K562 (cell line): ENCODE measurements around the gene OR2V2. TPM values are rescaled to one million over a fixed set of nuclear protein-coding genes. Genes with fewer than 3 reads are reported as not detected.

ENCODE experiments used
- ATAC-seq: fragments of 200-7000 bp; cut with Tn5 transposase; 3 replicates; pipeline ENCODE4 v1.9.1; 2020; ENCODE audit warnings: moderate library complexity
- BruUV-seq: library from RNA; stranded (reverse); fragments of 400-500 nt; replicated peaks from 2 replicates; lab custom pipeline; 2021; lab: Mats Ljungman, UMichigan
- CTCF ChIA-PET: fragments of 300-600 bp; formaldehyde crosslinking; extraction: SDS; loops from one replicate; lab custom pipeline; 2021; ENCODE audit warnings: low intra/inter-chr PET ratio; lab: Yijun Ruan, JAX
- POLR2A ChIA-PET: fragments of 300-600, 350-650 bp; sonication (Branson Sonifier 250); formaldehyde crosslinking; extraction: SDS; loops from one replicate; lab custom pipeline; 2021; ENCODE audit warnings: antibody characterized with exemption, inconsistent platforms; lab: Yijun Ruan, JAX
- DNase-seq, 4 experiments: peaks; one replicate each; pipeline versions ENCODE4 v3.0.0 to v3.0.0-alpha.2; 2011 to 2018; ENCODE audit warnings: low spot score in 3 of 4, mixed read lengths in 3 of 4; ENCODE audit errors: extremely low read depth in 1 of 4
- FAIRE-seq: peaks from 2 replicates; lab custom pipeline; 2011; peaks lifted over from hg19 to GRCh38; lab: Jason Lieb, UNC
- H2AFZ ChIP-seq: 2 replicates; pipeline ENCODE4 v1.6.0; 2011; ENCODE audit warnings: low read depth, low read length, control low read depth, inconsistent platforms
- H3K27ac ChIP-seq: fragments of 200-600 bp; 3 replicates; pipeline ENCODE4 v1.8.0; 2011; ENCODE audit warnings: low read depth, mild to moderate bottlenecking, control low read depth, inconsistent platforms, low read length, moderate library complexity, mixed read lengths; ENCODE audit errors: extremely low read depth
- H3K27me3 ChIP-seq, 2 experiments: fragments of 300-600 bp in 1 of 2; 2 replicates in 1 of 2; 3 replicates in 1 of 2; pipeline versions ENCODE4 v1.6.0 to v1.8.0; 2011; ENCODE audit warnings: inconsistent platforms in 2 of 2, low read length in 2 of 2, mild to moderate bottlenecking in 1 of 2, mixed read lengths in 1 of 2, moderate library complexity in 1 of 2; ENCODE audit not compliant: control insufficient read depth in 2 of 2, insufficient read depth in 2 of 2
- H3K36me3 ChIP-seq: fragments of 300-600 bp; 3 replicates; pipeline ENCODE4 v1.8.0; 2011; ENCODE audit warnings: mild to moderate bottlenecking, low read length, inconsistent platforms; ENCODE audit not compliant: control insufficient read depth, insufficient read depth
- H3K4me1 ChIP-seq, 2 experiments: fragments of 200-600 bp in 1 of 2; replicated peaks in 1 of 2; 2 replicates in 1 of 2; 3 replicates in 1 of 2; pipeline versions ENCODE4 v1.5.1 to v1.8.0; 2011; ENCODE audit warnings: inconsistent platforms in 2 of 2, low read length in 2 of 2, mild to moderate bottlenecking in 1 of 2, mixed read lengths in 1 of 2, moderate library complexity in 1 of 2; ENCODE audit not compliant: control insufficient read depth in 2 of 2, insufficient read depth in 2 of 2
- H3K4me2 ChIP-seq: 2 replicates; pipeline ENCODE4 v1.6.1; 2011; ENCODE audit warnings: low read length, control low read depth, inconsistent platforms, mixed read lengths; ENCODE audit not compliant: insufficient read depth
- H3K4me3 ChIP-seq: fragments of 200-600 bp; sonication (generic), shearing (Covaris generic); 2 replicates; pipeline ENCODE4 v1.5.1; 2016; ENCODE audit warnings: control low read depth, inconsistent platforms
- H3K79me2 ChIP-seq: fragments of 200-600 bp; 3 replicates; pipeline ENCODE4 v1.8.0; 2011; ENCODE audit warnings: low read length, inconsistent platforms; ENCODE audit not compliant: control insufficient read depth, insufficient read depth
- H3K9ac ChIP-seq, 2 experiments: 2 replicates each; pipeline versions ENCODE4 v1.6.0 to v1.6.1; 2011; ENCODE audit warnings: low read depth in 2 of 2, low read length in 2 of 2, control low read depth in 1 of 2, inconsistent platforms in 1 of 2, mild to moderate bottlenecking in 1 of 2, mixed read lengths in 1 of 2; ENCODE audit not compliant: insufficient read depth in 1 of 2
- H3K9me1 ChIP-seq: one replicate; pipeline ENCODE4 v1.6.0; 2011; ENCODE audit warnings: inconsistent platforms, mild to moderate bottlenecking, low read length, moderate library complexity; ENCODE audit not compliant: control insufficient read depth, insufficient read depth
- H3K9me3 ChIP-seq: replicated peaks from 2 replicates; pipeline ENCODE4 v1.5.1; 2011; ENCODE audit warnings: low read depth, low read length, inconsistent platforms; ENCODE audit not compliant: control insufficient read depth, insufficient read depth
- H4K20me1 ChIP-seq: replicated peaks from 2 replicates; pipeline ENCODE4 v1.6.1; 2011; ENCODE audit warnings: low read length, inconsistent platforms, mixed read lengths; ENCODE audit not compliant: control insufficient read depth, insufficient read depth
- CUX1 ChIP-seq: fragments of 200-800 bp; sonication (Bioruptor generic); IDR thresholded peaks from 2 replicates; pipeline ENCODE4 v1.6.1; 2016; ENCODE audit warnings: missing genetic modification characterization, missing compliant biosample characterization
- GATAD2B ChIP-seq: fragments of 450-650 bp; IDR thresholded peaks from 2 replicates; pipeline ENCODE4 v1.6.1; 2017; ENCODE audit warnings: mild to moderate bottlenecking, borderline replicate concordance
- GMEB1 ChIP-seq: fragments of 250-450 bp; sonication (Bioruptor Pico); IDR thresholded peaks from 2 replicates; pipeline ENCODE4 v1.4.0; 2020; ENCODE audit warnings: mild to moderate bottlenecking
- HDAC1 ChIP-seq, 2 experiments: fragments of 450-650 bp; IDR thresholded peaks; 2 replicates each; pipeline ENCODE4 v1.6.1; 2016 to 2017; ENCODE audit warnings: inconsistent platforms in 1 of 2, mild to moderate bottlenecking in 1 of 2, moderate library complexity in 1 of 2
- HMBOX1 ChIP-seq: sonication (generic); IDR thresholded peaks from 2 replicates; pipeline ENCODE4 v1.6.1; 2016
- HNRNPH1 ChIP-seq: fragments of 200-400 bp; formaldehyde crosslinking; optimal IDR thresholded peaks from 2 replicates; pipeline ENCODE3; 2017; ENCODE audit warnings: low read depth, mild to moderate bottlenecking, low read length, moderate library complexity
- MECOM ChIP-seq: fragments of 250-450 bp; sonication (Bioruptor Pico); IDR thresholded peaks from 2 replicates; pipeline ENCODE4 v1.8.0; 2022; ENCODE audit warnings: inconsistent platforms
- MYBL2 ChIP-seq, 2 experiments: fragments of 450-650 bp in 1 of 2; sonication (generic) in 1 of 2; formaldehyde crosslinking in 1 of 2; IDR thresholded peaks; 2 replicates each; pipeline versions ENCODE4 v1.6.1 to v1.8.1; 2017 to 2022; ENCODE audit warnings: borderline replicate concordance in 1 of 2, inconsistent platforms in 1 of 2, low read depth in 1 of 2, mild to moderate bottlenecking in 1 of 2, missing genetic modification reagents in 1 of 2, moderate library complexity in 1 of 2
- NFIX ChIP-seq: fragments of 250-450 bp; sonication (Bioruptor Pico); IDR thresholded peaks from 2 replicates; pipeline ENCODE4 v1.4.0; 2020; ENCODE audit warnings: low read depth, mild to moderate bottlenecking, moderate library complexity
- RBM14 ChIP-seq: fragments of 200-400 bp; formaldehyde crosslinking; IDR thresholded peaks from 2 replicates; pipeline ENCODE4 v1.6.1; 2018; ENCODE audit warnings: low read depth, mild to moderate bottlenecking, low read length, moderate library complexity, borderline replicate concordance; ENCODE audit not compliant: insufficient read depth
- ZNF431 ChIP-seq: sonication (generic); formaldehyde crosslinking; IDR thresholded peaks from 2 replicates; pipeline ENCODE4 v1.8.0; 2022; ENCODE audit warnings: mild to moderate bottlenecking, missing genetic modification reagents
- ZNF445 ChIP-seq: fragments of 250-450 bp; sonication (Bioruptor Pico); IDR thresholded peaks from 2 replicates; pipeline ENCODE4 v1.4.0; 2020; ENCODE audit warnings: low read depth, mild to moderate bottlenecking, moderate library complexity
- WGBS: fragments of 100-300 bp; shearing (Covaris generic); methylation state at CpG from one replicate; pipeline ENCODE4 v1.1.6; 2016; ENCODE audit warnings: low coverage, mixed read lengths; ENCODE audit not compliant: insufficient coverage; ENCODE audit errors: missing lambda C conversion rate; 5-methylcytosine and 5-hydroxymethylcytosine counted together
- in situ Hi-C: fragments of 300-500 bp; cut with MboI; formaldehyde crosslinking; loops from 4 replicates; pipeline ENCODE4 v1.15.0; 2018; ENCODE audit warnings: inconsistent platforms, mixed read lengths
- intact Hi-C: fragments of 100-400 bp; cut with micrococcal nuclease; formaldehyde crosslinking; loops from 2 replicates; pipeline ENCODE4 v1.14.2; 2022
- polyA plus RNA-seq, 8 experiments: library from polyadenylated mRNA; depleted of rRNA in 4 of 8; stranded (reverse) in 5 of 8; unstranded in 3 of 8; fragments of >200 nt; fragmentation: Nextera tagmentation in 2 of 8; fragmentation: Illumina TruSeq in 1 of 8; extraction: Ambion mirVana in 2 of 8; extraction: Trizol in 1 of 8; gene quantifications; 2 replicates each; pipeline versions ENCODE4 v1.2.1 to v1.2.3, GENCODE V29; 2011 to 2014; ENCODE audit warnings: inconsistent platforms in 1 of 8, missing spikeins in 1 of 8
- total RNA-seq, 7 experiments: library from RNA; depleted of rRNA in 6 of 7; stranded (reverse); fragments of >200 nt in 6 of 7; fragmentation: Illumina TruSeq in 2 of 7; extraction: Trizol in 2 of 7; gene quantifications; 2 replicates each; pipeline versions ENCODE4 v1.2.1 to v1.2.3, GENCODE V29; 2011 to 2021; ENCODE audit warnings: low replicate concordance in 1 of 7

The OR2V2 gene
- total and polyA plus RNA-seq, 9 of the 15 experiments (the other 6 are each of a cell fraction or from before 2014, with no cell fraction given): 0.01 TPM; not detected in 8

DNA sequence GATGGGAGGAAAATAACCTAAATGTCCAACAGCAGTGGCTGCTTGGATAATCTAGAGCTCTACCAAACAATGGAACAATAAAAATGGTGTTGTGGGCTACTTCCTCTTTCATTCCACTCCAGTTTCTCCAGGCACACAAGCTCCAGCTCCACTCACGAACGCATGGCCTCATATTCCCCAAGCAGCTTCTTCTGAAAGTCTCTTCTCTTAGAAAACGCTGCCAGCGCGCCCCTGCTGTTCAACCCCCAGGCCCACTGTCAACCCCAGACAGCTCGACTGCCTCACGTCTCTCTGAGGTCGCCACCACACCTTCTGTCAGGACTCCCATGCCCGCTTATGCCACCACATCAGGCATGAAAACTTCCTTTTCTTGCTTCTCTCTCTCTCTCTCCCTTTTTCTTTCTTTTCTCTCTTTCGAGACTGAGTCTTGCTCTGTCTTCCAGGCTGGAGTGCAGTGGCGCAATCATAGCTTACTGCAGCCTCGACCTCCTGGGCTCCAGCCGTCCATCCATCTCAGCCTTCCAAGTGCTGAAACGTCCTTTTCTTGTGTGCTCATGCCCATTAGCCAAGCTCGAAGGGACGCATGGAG lies 16.2 kb downstream of the OR2V2 start:
- under 1% methylated on average over 14 of the region's 16 CpGs for WGBS
- peaks cover 43 to 51% of the 10 kb centered on the region in 2 experiments for H3K4me1 ChIP-seq
- TF ChIP-seq HNRNPH1 (no peak), MECOM (CRISPR knock-in tag) (0 out of 2 replicates have a peak, but pooled peaks have one; percentile 19), GMEB1 (CRISPR knock-in tag) (no peak), HDAC1 (IDR thresholded peaks at IDR 0.05) (peak in 1 of 2 experiments; percentile 72; a peak in 1 of 4 replicates), RBM14 (no peak), ZNF445 (no peak), HMBOX1 (no peak), ZNF431 (CRISPR knock-in tag) (no peak), MYBL2 (IDR thresholded peaks at IDR 0.05; ENCODE audit: low read depth) (no peak), MYBL2 (CRISPR knock-in tag; IDR thresholded peaks at IDR 0.05; ENCODE audit: borderline replicate concordance) (no peak), NFIX (CRISPR knock-in tag) (no peak), GATAD2B (no peak), CUX1 (no peak)

More for the DNA sequence above, 16.2 kb downstream of the OR2V2 start:
- H3K9me1 ChIP-seq: no peaks in the 10 kb centered on the region
- H2AFZ ChIP-seq: peak overlapping the region; percentile 100
- H3K9ac ChIP-seq: peak overlapping the region; percentile 91 to 95
- no TSS peak for BruUV-seq
- H3K9me3 ChIP-seq: no peaks in the 10 kb centered on the region
- intact Hi-C loops (loop anchor here (10.0 kb wide), 1 partner anchor 59 kb away; no protein-coding TSS in a partner anchor), in situ Hi-C loops (no loop called here)
- CTCF ChIA-PET: no interaction called here
- H3K79me2 ChIP-seq: no peaks in the 10 kb centered on the region
- POLR2A ChIA-PET: interaction anchor here (0.6 to 1.5 kb wide), 5 partner anchors 9 to 316 kb away, joined by 3 to 8 read pairs (median 3); no protein-coding TSS in a partner anchor
- FAIRE-seq (no peak), ATAC-seq (peak; percentile 46), DNase-seq (peak; percentile 43 to 84 (median 54))
- H3K36me3 ChIP-seq: no peaks in the 10 kb centered on the region
- H3K4me2 ChIP-seq: peak overlapping the region; percentile 92
- peak overlapping the region; percentile 87 for H3K27ac ChIP-seq
- H3K27me3 ChIP-seq: no peaks in the 10 kb centered on the region
- peak overlapping the region; percentile 42 for H3K4me3 ChIP-seq
- H4K20me1 ChIP-seq: no peaks in the 10 kb centered on the region
